Endothelial cell of umbilical vein (primary cell): ENCODE measurements around the gene SLC6A7. TPM values are rescaled to one million over a fixed set of nuclear protein-coding genes. Genes with fewer than 3 reads are reported as not detected.

Experiments used
- BruUV-seq: library from RNA; stranded (reverse); fragments of 400-500 nt; replicated peaks from 2 replicates; lab custom pipeline; 2021; lab: Mats Ljungman, UMichigan
- CTCF ChIA-PET: fragments of 300-600, 350-600 bp; sonication (Branson Sonifier 250); formaldehyde crosslinking; loops from one replicate; lab custom pipeline; 2021; ENCODE audit warnings: antibody characterized with exemption, inconsistent platforms; lab: Charles Lee
- POLR2A ChIA-PET: fragments of 300-600, 350-600 bp; sonication (Branson Sonifier 250); formaldehyde crosslinking; loops from one replicate; lab custom pipeline; 2021; ENCODE audit warnings: antibody characterized with exemption, inconsistent platforms; lab: Charles Lee
- DNase-seq: peaks from one replicate; pipeline ENCODE4 v3.0.0-alpha.2; 2011; ENCODE audit warnings: low read depth, low spot score
- FAIRE-seq: peaks from 2 replicates; lab custom pipeline; 2011; peaks lifted over from hg19 to GRCh38; lab: Jason Lieb, UNC
- H2AFZ ChIP-seq: 2 replicates; pipeline ENCODE4 v1.6.0; 2012; ENCODE audit warnings: low read depth, low read length, control low read depth, inconsistent platforms
- H3K27ac ChIP-seq: 2 replicates; pipeline ENCODE4 v1.5.1; 2011; ENCODE audit warnings: low read depth, mild to moderate bottlenecking, control low read depth, low read length, moderate library complexity; ENCODE audit not compliant: insufficient read depth
- H3K27me3 ChIP-seq, 2 experiments: 2 replicates each; pipeline versions ENCODE4 v1.6.0 to v1.6.1; 2011; ENCODE audit warnings: low read length in 2 of 2, mixed read lengths in 1 of 2; ENCODE audit not compliant: control insufficient read depth in 2 of 2, insufficient read depth in 2 of 2
- H3K36me3 ChIP-seq, 2 experiments: 2 replicates in 1 of 2; 3 replicates in 1 of 2; pipeline ENCODE4 v1.5.1; 2011; ENCODE audit warnings: low read length in 2 of 2, mild to moderate bottlenecking in 1 of 2, moderate library complexity in 1 of 2; ENCODE audit not compliant: control insufficient read depth in 2 of 2, insufficient read depth in 2 of 2; ENCODE audit errors: extremely low read depth in 1 of 2
- H3K4me1 ChIP-seq: 3 replicates; pipeline ENCODE4 v1.5.1; 2011; ENCODE audit warnings: mild to moderate bottlenecking, low read length; ENCODE audit not compliant: control insufficient read depth, insufficient read depth; ENCODE audit errors: extremely low read depth
- H3K4me2 ChIP-seq: 2 replicates; pipeline ENCODE4 v1.6.1; 2011; ENCODE audit warnings: low read length, control low read depth, mixed read lengths; ENCODE audit not compliant: insufficient read depth
- H3K4me3 ChIP-seq, 3 experiments: fragments of 200-600 bp in 1 of 3; sonication (generic), shearing (Covaris generic) in 1 of 3; replicated peaks in 1 of 3; 2 replicates each; pipeline ENCODE4 v1.5.1; 2011 to 2016; ENCODE audit warnings: control low read depth in 3 of 3, low read length in 3 of 3, mild to moderate bottlenecking in 2 of 3, inconsistent platforms in 1 of 3, low read depth in 1 of 3, moderate library complexity in 1 of 3; ENCODE audit not compliant: insufficient read depth in 1 of 3
- H3K79me2 ChIP-seq: 2 replicates; pipeline ENCODE4 v1.6.0; 2012; ENCODE audit warnings: low read length, inconsistent platforms; ENCODE audit not compliant: control insufficient read depth, insufficient read depth
- H3K9ac ChIP-seq: replicated peaks from 2 replicates; pipeline ENCODE3; 2011; ENCODE audit warnings: low read length, control low read depth; ENCODE audit not compliant: insufficient read depth; ENCODE audit errors: extremely low read depth
- H3K9me1 ChIP-seq: replicated peaks from 3 replicates; pipeline ENCODE4 v1.6.0; 2011; ENCODE audit warnings: mild to moderate bottlenecking, low read length; ENCODE audit not compliant: control insufficient read depth, insufficient read depth; ENCODE audit errors: extremely low read depth
- H3K9me3 ChIP-seq: replicated peaks from 2 replicates; pipeline ENCODE4 v1.5.1; 2012; ENCODE audit warnings: low read length, inconsistent platforms; ENCODE audit not compliant: control insufficient read depth, insufficient read depth
- H4K20me1 ChIP-seq: replicated peaks from 2 replicates; pipeline ENCODE3; 2011; ENCODE audit warnings: mild to moderate bottlenecking, low read length; ENCODE audit not compliant: control insufficient read depth, insufficient read depth; ENCODE audit errors: extremely low read depth
- EZH2 ChIP-seq: IDR thresholded peaks from 2 replicates; pipeline ENCODE4 v1.6.1; 2012; ENCODE audit warnings: borderline replicate concordance, low read depth, mild to moderate bottlenecking, moderate library complexity, low read length, inconsistent platforms; ENCODE audit not compliant: severe bottlenecking
- FOS ChIP-seq: IDR thresholded peaks from 2 replicates; pipeline ENCODE4 v1.6.1; 2011; ENCODE audit warnings: mild to moderate bottlenecking, low read length, moderate library complexity, borderline replicate concordance; ENCODE audit not compliant: insufficient read depth
- GATA2 ChIP-seq: IDR thresholded peaks from 2 replicates; pipeline ENCODE4 v1.7.0; 2011; ENCODE audit warnings: low read depth, mild to moderate bottlenecking, moderate library complexity, mixed read lengths, low read length; ENCODE audit not compliant: insufficient read length, insufficient read depth
- JUN ChIP-seq: IDR thresholded peaks from 2 replicates; pipeline ENCODE4 v1.6.1; 2011; ENCODE audit warnings: borderline replicate concordance, low read depth; ENCODE audit not compliant: insufficient read length, insufficient read depth
- MYC ChIP-seq: IDR thresholded peaks from one replicate; pipeline ENCODE4 v1.6.1; 2011; ENCODE audit warnings: mild to moderate bottlenecking, low read depth, low read length
- POLR2A ChIP-seq: IDR thresholded peaks from 2 replicates; pipeline ENCODE4 v1.6.1; 2012; ENCODE audit warnings: low read depth, mild to moderate bottlenecking, control low read depth, low read length
- POLR2AphosphoS5 ChIP-seq: IDR thresholded peaks from 2 replicates; pipeline ENCODE4 v1.6.1; 2012; ENCODE audit warnings: low read depth, mild to moderate bottlenecking, control low read depth, low read length, moderate library complexity; ENCODE audit not compliant: insufficient read depth
- dilution Hi-C: fragments of 300-500 bp; cut with MboI; formaldehyde crosslinking; loops from one replicate; pipeline ENCODE4 v1.15.0; 2019; ENCODE audit warnings: low sequenced_read_pairs; ENCODE audit not compliant: extremely low pct_ligation_motif_present
- intact Hi-C: fragments of 100-400 bp; cut with micrococcal nuclease; formaldehyde crosslinking; loops from one replicate; pipeline ENCODE4 v1.10.0; 2022
- polyA plus RNA-seq, 4 experiments: library from polyadenylated mRNA; depleted of rRNA in 3 of 4; stranded (reverse) in 3 of 4; unstranded in 1 of 4; fragments of >200 nt; gene quantifications; 2 replicates each; pipeline versions ENCODE4 v1.2.1 to v1.2.3, GENCODE V29; 2011 to 2012; ENCODE audit warnings: missing spikeins in 1 of 4
- total RNA-seq: library from RNA; stranded (reverse); gene quantifications from 2 replicates; pipeline ENCODE4 v1.2.3, GENCODE V29; 2021
- TF ChIP-seq, protein P1 (sequence below), 2 donors: IDR thresholded peaks; 1 replicate in 1 of 2; 2 replicates in 1 of 2; pipeline ENCODE4 v1.5.1; 2011; ENCODE audit warnings: low read length in 2 of 2, mild to moderate bottlenecking in 2 of 2, moderate library complexity in 2 of 2, control low read depth in 1 of 2, inconsistent platforms in 1 of 2, low read depth in 1 of 2; ENCODE audit not compliant: insufficient read depth in 1 of 2; ENCODE audit errors: extremely low read depth in 1 of 2
- TF ChIP-seq, protein P2 (sequence below): IDR thresholded peaks from 2 replicates; pipeline ENCODE4 v1.6.1; 2011; ENCODE audit not compliant: insufficient read depth, insufficient read length

The SLC6A7 gene
- total and polyA plus RNA-seq, 2 donors (not counting 3 experiments of a cell fraction or from before 2014, with no cell fraction given): not detected

DNA sequence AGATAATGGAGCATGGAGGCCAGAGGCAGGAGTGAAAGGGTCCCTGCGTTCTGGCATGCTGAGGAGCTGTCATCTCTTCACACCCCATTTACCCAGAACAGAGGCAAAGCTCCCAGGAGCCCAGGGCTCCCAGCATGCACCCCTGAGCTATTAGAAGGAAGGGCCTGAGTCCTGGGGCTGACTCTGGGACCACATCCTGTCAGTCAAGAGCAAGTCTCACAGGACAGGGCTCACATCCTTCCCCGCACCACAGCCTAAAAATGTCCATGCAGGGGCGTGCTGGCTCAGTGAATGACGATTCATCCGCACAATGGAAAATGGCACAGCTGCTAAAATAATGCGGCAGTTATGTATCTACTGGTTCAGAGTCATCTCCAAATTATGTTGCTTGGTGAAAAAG lies 68.3 kb downstream of the SLC6A7 start:
- FAIRE-seq (no peak), DNase-seq (no peak)
- Histone ChIP-seq H3K36me3 (no peaks in the 10 kb centered on the region), H3K9ac (no peak overlapping the region), H3K4me3 (no peak overlapping the region), H2AFZ (no peak overlapping the region), H3K9me3 (no peaks in the 10 kb centered on the region), H3K27me3 (no peaks in the 10 kb centered on the region), H3K27ac (no peak overlapping the region), H3K4me2 (no peak overlapping the region), H3K9me1 (no peaks in the 10 kb centered on the region), H3K4me1 (no peaks in the 10 kb centered on the region), H3K79me2 (no peaks in the 10 kb centered on the region), H4K20me1 (no peaks in the 10 kb centered on the region)
- no TSS peak for BruUV-seq
- POLR2A ChIA-PET: no interaction called here
- intact Hi-C loops (no loop called here), dilution Hi-C loops (no loop called here)
- CTCF ChIA-PET: interaction anchor here (1.0 kb wide), 2 partner anchors 11 to 14 kb away, joined by 3 read pairs; no protein-coding TSS in a partner anchor
- TF ChIP-seq POLR2AphosphoS5: no peak
- no peak for TF ChIP-seq MYC
- TF ChIP-seq EZH2: no peak
- TF ChIP-seq JUN: no peak
- no peak for TF ChIP-seq GATA2
- TF ChIP-seq, protein P1, sequence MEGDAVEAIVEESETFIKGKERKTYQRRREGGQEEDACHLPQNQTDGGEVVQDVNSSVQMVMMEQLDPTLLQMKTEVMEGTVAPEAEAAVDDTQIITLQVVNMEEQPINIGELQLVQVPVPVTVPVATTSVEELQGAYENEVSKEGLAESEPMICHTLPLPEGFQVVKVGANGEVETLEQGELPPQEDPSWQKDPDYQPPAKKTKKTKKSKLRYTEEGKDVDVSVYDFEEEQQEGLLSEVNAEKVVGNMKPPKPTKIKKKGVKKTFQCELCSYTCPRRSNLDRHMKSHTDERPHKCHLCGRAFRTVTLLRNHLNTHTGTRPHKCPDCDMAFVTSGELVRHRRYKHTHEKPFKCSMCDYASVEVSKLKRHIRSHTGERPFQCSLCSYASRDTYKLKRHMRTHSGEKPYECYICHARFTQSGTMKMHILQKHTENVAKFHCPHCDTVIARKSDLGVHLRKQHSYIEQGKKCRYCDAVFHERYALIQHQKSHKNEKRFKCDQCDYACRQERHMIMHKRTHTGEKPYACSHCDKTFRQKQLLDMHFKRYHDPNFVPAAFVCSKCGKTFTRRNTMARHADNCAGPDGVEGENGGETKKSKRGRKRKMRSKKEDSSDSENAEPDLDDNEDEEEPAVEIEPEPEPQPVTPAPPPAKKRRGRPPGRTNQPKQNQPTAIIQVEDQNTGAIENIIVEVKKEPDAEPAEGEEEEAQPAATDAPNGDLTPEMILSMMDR (IDR thresholded peaks at IDR 0.05; ENCODE audit: extremely low read depth in 1 of 2, insufficient read depth in 1 of 2, low read depth in 1 of 2, low read length in 2 of 2): no peak
- TF ChIP-seq POLR2A: no peak
- TF ChIP-seq, protein P2, sequence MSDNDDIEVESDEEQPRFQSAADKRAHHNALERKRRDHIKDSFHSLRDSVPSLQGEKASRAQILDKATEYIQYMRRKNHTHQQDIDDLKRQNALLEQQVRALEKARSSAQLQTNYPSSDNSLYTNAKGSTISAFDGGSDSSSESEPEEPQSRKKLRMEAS: no peak
- no peak for TF ChIP-seq FOS

Other genes starting within 250 kb of the SLC6A7 start
- not detected in 2 replicates for gene PDE6A, start 245.3 kb upstream of the SLC6A7 start, total RNA-seq
- not detected in 2 replicates for gene PDE6A, start 245.3 kb upstream of the SLC6A7 start, polyA plus RNA-seq
- gene SLC26A2, start 229.3 kb upstream of the SLC6A7 start, total RNA-seq: 16.5 and 16.8 TPM in 2 replicates
- gene SLC26A2, start 229.3 kb upstream of the SLC6A7 start, polyA plus RNA-seq: 5.0 and 5.9 TPM in 2 replicates
- gene TIGD6, start 189.4 kb upstream of the SLC6A7 start, total RNA-seq: 3.6 and 4.1 TPM in 2 replicates
- 5.0 and 5.4 TPM in 2 replicates for gene TIGD6, start 189.4 kb upstream of the SLC6A7 start, polyA plus RNA-seq
- gene HMGXB3, start 189.3 kb upstream of the SLC6A7 start, total RNA-seq: 43.0 and 52.6 TPM in 2 replicates
- 34.8 and 38.3 TPM in 2 replicates for gene HMGXB3, start 189.3 kb upstream of the SLC6A7 start, polyA plus RNA-seq
- not detected in 2 replicates for gene CSF1R, start 103.5 kb upstream of the SLC6A7 start, total RNA-seq
- not detected in 2 replicates for gene CSF1R, start 103.5 kb upstream of the SLC6A7 start, polyA plus RNA-seq
- gene PDGFRB, start 34.2 kb upstream of the SLC6A7 start, total RNA-seq: 1.0 and 1.7 TPM in 2 replicates
- gene PDGFRB, start 34.2 kb upstream of the SLC6A7 start, polyA plus RNA-seq: 1.4 and 2.9 TPM in 2 replicates
- not detected in 2 replicates for gene CDX1, start 23.3 kb upstream of the SLC6A7 start, total RNA-seq
- gene CDX1, start 23.3 kb upstream of the SLC6A7 start, polyA plus RNA-seq: not detected in 2 replicates
- not detected in 2 replicates for gene CAMK2A, start 99.7 kb downstream of the SLC6A7 start, total RNA-seq
- not detected in 2 replicates for gene CAMK2A, start 99.7 kb downstream of the SLC6A7 start, polyA plus RNA-seq
- gene ARSI, start 112.8 kb downstream of the SLC6A7 start, total RNA-seq: 0.20 TPM in 1 of 2 replicates, not detected in the other
- gene ARSI, start 112.8 kb downstream of the SLC6A7 start, polyA plus RNA-seq: 0.03 and 0.17 TPM in 2 replicates
- gene TCOF1, start 167.6 kb downstream of the SLC6A7 start, total RNA-seq: 47.2 and 52.0 TPM in 2 replicates
- gene TCOF1, start 167.6 kb downstream of the SLC6A7 start, polyA plus RNA-seq: 10.5 and 11.2 TPM in 2 replicates
- 0.76 and 1.3 TPM in 2 replicates for gene CD74, start 222.8 kb downstream of the SLC6A7 start, total RNA-seq
- gene CD74, start 222.8 kb downstream of the SLC6A7 start, polyA plus RNA-seq: 0.56 and 0.62 TPM in 2 replicates